Measurements from ENCODE around the gene NFIB. TPM values are rescaled to one million over a fixed set of nuclear protein-coding genes. Genes with fewer than 3 reads are reported as not detected.

Gene NFIB
- total RNA-seq, 1 experiment from 2014 or later = 75.8 TPM

DNA sequence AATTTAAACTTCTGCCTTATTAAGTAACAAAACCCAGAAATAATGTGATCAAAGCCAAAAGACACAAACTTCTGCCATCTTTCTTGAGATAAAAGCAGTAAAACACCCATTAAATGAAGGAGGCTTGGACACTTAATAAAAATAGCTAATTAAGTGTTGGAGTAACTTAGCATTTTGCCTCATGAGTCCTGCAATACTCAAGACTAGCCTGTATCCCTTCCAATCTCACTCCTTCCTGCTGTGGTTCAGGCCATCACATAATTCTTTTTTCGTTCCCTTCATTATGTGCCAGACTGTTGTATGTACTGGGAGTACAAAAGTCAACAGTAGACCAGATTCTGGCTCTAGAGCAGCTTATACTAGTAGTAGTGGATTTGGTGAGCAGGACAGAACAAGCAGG lies 250.2 kb downstream of the NFIB start:
- BruUV-seq (replicated peaks) = no TSS peak
- intact Hi-C loops (cut with micrococcal nuclease; ENCODE audit: unreplicated experiment) = no loop called here
- DNase-seq = no peak
- H3K4me1 Mint-ChIP-seq (ENCODE audit: low read depth, unreplicated experiment) = no peaks in the 10 kb centered on the region
- H3K9me3 Mint-ChIP-seq (ENCODE audit: low read depth, unreplicated experiment) = no peaks in the 10 kb centered on the region
- CTCF ChIA-PET = no interaction called here
- no peaks in the 10 kb centered on the region for H3K36me3 Mint-ChIP-seq (ENCODE audit: insufficient read depth, unreplicated experiment)
- no peak overlapping the region for H3K4me3 Mint-ChIP-seq (ENCODE audit: low read depth, unreplicated experiment)
- TF ChIP-seq, protein P1, sequence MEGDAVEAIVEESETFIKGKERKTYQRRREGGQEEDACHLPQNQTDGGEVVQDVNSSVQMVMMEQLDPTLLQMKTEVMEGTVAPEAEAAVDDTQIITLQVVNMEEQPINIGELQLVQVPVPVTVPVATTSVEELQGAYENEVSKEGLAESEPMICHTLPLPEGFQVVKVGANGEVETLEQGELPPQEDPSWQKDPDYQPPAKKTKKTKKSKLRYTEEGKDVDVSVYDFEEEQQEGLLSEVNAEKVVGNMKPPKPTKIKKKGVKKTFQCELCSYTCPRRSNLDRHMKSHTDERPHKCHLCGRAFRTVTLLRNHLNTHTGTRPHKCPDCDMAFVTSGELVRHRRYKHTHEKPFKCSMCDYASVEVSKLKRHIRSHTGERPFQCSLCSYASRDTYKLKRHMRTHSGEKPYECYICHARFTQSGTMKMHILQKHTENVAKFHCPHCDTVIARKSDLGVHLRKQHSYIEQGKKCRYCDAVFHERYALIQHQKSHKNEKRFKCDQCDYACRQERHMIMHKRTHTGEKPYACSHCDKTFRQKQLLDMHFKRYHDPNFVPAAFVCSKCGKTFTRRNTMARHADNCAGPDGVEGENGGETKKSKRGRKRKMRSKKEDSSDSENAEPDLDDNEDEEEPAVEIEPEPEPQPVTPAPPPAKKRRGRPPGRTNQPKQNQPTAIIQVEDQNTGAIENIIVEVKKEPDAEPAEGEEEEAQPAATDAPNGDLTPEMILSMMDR (IDR thresholded peaks at IDR 0.05; ENCODE audit: unreplicated experiment) = no peak
- no peak overlapping the region for H3K27ac Mint-ChIP-seq (ENCODE audit: unreplicated experiment)
- no peaks in the 10 kb centered on the region for H3K27me3 Mint-ChIP-seq (ENCODE audit: unreplicated experiment)

DNA sequence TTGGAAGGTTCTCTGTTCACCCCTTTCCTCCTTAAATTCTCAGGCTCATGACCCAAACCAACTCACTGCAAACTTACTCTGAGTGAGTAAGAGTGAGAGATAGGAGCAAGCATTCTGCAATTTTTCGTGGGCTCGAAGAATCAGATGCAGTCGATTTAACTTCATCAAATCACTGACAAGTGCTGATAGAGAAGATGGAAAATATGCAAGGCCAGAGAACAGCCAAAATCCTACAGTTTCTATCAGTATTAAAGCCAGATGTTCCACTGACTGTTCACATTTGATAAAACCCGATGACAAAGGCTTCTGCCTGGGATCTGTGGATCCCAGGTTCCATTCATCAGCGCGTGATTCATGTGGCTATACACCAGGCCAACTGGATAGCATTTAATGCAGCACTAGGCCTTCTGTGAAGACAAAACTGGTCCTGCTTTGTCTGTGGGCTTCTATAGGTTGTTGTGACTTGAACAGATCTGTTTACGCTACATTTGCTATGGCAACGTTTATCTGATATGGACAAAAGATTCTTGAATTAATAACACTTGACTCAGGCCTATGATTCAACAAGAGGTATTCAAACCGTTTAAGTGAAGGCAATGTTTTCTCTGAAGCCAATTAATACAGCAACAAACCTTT lies 251.2 kb downstream of the NFIB start:
- TF ChIP-seq, protein P1 (IDR thresholded peaks at IDR 0.05; ENCODE audit: unreplicated experiment) = no peak
- Mint-ChIP-seq H3K4me1 (ENCODE audit: low read depth, unreplicated experiment) (no peaks in the 10 kb centered on the region), H3K27me3 (ENCODE audit: unreplicated experiment) (no peaks in the 10 kb centered on the region), H3K4me3 (ENCODE audit: low read depth, unreplicated experiment) (no peak overlapping the region), H3K36me3 (ENCODE audit: insufficient read depth, unreplicated experiment) (no peaks in the 10 kb centered on the region), H3K9me3 (ENCODE audit: low read depth, unreplicated experiment) (no peaks in the 10 kb centered on the region), H3K27ac (ENCODE audit: unreplicated experiment) (no peak overlapping the region)
- CTCF ChIA-PET = no interaction called here
- intact Hi-C loops (cut with micrococcal nuclease; ENCODE audit: unreplicated experiment) = no loop called here
- BruUV-seq (replicated peaks) = no TSS peak
- no peak for DNase-seq

DNA sequence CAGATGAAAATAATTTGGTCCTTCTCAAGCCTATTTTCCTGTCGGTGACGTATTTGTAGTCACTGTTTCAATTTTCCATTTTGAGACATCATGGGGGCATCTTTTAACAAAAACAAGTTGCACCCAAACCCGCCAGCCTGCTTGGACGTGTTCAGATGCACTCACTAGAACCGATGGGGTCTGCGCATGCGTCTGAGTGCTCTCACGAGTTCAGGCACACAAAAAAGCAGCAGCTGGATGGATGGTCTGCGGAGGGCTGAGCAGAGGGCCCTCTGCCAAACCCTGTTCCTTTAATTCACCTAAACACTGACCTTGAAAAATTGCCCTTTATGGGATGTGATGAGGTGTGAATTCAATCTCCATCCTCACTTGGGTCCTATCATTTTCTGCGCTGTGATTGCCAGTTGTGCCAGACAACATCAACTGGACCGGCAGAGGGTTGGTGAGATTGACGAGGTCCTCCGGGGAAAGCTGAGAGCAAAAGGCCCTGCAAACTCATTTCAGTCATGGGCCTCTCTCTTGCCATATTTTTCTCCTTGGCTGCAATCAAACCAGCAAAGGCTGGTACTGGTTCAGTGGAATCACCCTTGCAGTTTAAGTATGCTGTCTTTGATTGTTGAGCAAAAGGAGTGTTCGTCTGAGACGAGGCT lies 251.9 kb downstream of the NFIB start:
- TF ChIP-seq, protein P1 (IDR thresholded peaks at IDR 0.05; ENCODE audit: unreplicated experiment) = no peak
- Mint-ChIP-seq H3K27me3 (ENCODE audit: unreplicated experiment) (no peaks in the 10 kb centered on the region), H3K36me3 (ENCODE audit: insufficient read depth, unreplicated experiment) (no peaks in the 10 kb centered on the region), H3K4me1 (ENCODE audit: low read depth, unreplicated experiment) (no peaks in the 10 kb centered on the region), H3K9me3 (ENCODE audit: low read depth, unreplicated experiment) (no peaks in the 10 kb centered on the region), H3K4me3 (ENCODE audit: low read depth, unreplicated experiment) (no peak overlapping the region), H3K27ac (ENCODE audit: unreplicated experiment) (no peak overlapping the region)
- intact Hi-C loops (cut with micrococcal nuclease; ENCODE audit: unreplicated experiment) = no loop called here
- CTCF ChIA-PET = no interaction called here
- no TSS peak for BruUV-seq (replicated peaks)
- DNase-seq = no peak

DNA sequence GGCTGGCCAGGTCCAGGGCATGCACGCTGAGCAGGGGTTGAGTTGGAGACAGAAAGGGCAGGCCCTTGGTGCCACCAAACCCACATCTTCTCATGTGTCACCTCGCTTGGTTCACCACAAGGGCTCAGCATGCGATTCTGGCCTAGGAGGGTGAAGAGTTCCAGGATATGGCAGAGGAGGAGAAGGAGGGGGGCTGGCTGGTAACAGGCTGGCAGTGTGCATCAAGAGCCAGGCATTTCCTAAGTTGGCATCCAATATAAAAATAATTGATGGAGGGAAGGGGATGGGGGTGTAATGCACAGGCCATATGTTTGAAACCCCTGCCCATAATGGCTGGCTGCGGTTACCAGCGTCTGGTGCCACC lies 255.6 kb downstream of the NFIB start:
- TF ChIP-seq, protein P1 (IDR thresholded peaks at IDR 0.05; ENCODE audit: unreplicated experiment) = no peak

More for the DNA sequence above, 255.6 kb downstream of the NFIB start:
- H3K27me3 Mint-ChIP-seq (ENCODE audit: unreplicated experiment) = no peaks in the 10 kb centered on the region
- CTCF ChIA-PET = no interaction called here
- no peaks in the 10 kb centered on the region for H3K36me3 Mint-ChIP-seq (ENCODE audit: insufficient read depth, unreplicated experiment)
- H3K27ac Mint-ChIP-seq (ENCODE audit: unreplicated experiment) = no peak overlapping the region
- no TSS peak for BruUV-seq (replicated peaks)
- no peaks in the 10 kb centered on the region for H3K9me3 Mint-ChIP-seq (ENCODE audit: low read depth, unreplicated experiment)
- intact Hi-C loops (cut with micrococcal nuclease; ENCODE audit: unreplicated experiment) = no loop called here
- DNase-seq = no peak
- no peak overlapping the region for H3K4me3 Mint-ChIP-seq (ENCODE audit: low read depth, unreplicated experiment)
- no peaks in the 10 kb centered on the region for H3K4me1 Mint-ChIP-seq (ENCODE audit: low read depth, unreplicated experiment)

Data from Calu3 (cell line).